ENCODE measurements around the gene CACNA1F. TPM values are rescaled to one million over a fixed set of nuclear protein-coding genes. Genes with fewer than 3 reads are reported as not detected.
A peak's percentile ranks its signal among the peaks of the same experiment; 100 is the strongest.

CACNA1F gene
- total and polyA plus RNA-seq, 9 of the 15 experiments (the other 6 are each of a cell fraction or from before 2014, with no cell fraction given), result under 0.01 to 0.41 (median 0.03) TPM; not detected in 3

GRCh38 chrX:49155243-49155899, 77.8 kb downstream of the CACNA1F start (continued):
- TF ChIP-seq, protein P1, sequence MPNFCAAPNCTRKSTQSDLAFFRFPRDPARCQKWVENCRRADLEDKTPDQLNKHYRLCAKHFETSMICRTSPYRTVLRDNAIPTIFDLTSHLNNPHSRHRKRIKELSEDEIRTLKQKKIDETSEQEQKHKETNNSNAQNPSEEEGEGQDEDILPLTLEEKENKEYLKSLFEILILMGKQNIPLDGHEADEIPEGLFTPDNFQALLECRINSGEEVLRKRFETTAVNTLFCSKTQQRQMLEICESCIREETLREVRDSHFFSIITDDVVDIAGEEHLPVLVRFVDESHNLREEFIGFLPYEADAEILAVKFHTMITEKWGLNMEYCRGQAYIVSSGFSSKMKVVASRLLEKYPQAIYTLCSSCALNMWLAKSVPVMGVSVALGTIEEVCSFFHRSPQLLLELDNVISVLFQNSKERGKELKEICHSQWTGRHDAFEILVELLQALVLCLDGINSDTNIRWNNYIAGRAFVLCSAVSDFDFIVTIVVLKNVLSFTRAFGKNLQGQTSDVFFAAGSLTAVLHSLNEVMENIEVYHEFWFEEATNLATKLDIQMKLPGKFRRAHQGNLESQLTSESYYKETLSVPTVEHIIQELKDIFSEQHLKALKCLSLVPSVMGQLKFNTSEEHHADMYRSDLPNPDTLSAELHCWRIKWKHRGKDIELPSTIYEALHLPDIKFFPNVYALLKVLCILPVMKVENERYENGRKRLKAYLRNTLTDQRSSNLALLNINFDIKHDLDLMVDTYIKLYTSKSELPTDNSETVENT (CRISPR knock-in tag; IDR thresholded peaks at IDR 0.05), result no peak
- TF ChIP-seq, protein P2, sequence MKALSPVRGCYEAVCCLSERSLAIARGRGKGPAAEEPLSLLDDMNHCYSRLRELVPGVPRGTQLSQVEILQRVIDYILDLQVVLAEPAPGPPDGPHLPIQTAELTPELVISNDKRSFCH (CRISPR knock-in tag; IDR thresholded peaks at IDR 0.05), result no peak
- TF ChIP-seq, protein P2 (tag; IDR thresholded peaks at IDR 0.05), result no peak
- TF ChIP-seq NFE2L1 (tag; IDR thresholded peaks at IDR 0.05; ENCODE audit: borderline replicate concordance, low read depth), result no peak
- no peak for TF ChIP-seq TAF1 (IDR thresholded peaks at IDR 0.05; ENCODE audit: control insufficient read depth, extremely low read depth, insufficient read depth, low read length, severe bottlenecking)
- TF ChIP-seq HMG20B (CRISPR knock-in tag; IDR thresholded peaks at IDR 0.05), result no peak
- no peak for TF ChIP-seq ZC3H4 (CRISPR knock-in tag; IDR thresholded peaks at IDR 0.05; ENCODE audit: borderline replicate concordance)
- no peak for TF ChIP-seq PURB (CRISPR knock-in tag; IDR thresholded peaks at IDR 0.05; ENCODE audit: low read depth)
- TF ChIP-seq ZNF717 (CRISPR knock-in tag; IDR thresholded peaks at IDR 0.05), result no peak
- TF ChIP-seq YBX1 (IDR thresholded peaks at IDR 0.05), result no peak
- TF ChIP-seq, protein P3, sequence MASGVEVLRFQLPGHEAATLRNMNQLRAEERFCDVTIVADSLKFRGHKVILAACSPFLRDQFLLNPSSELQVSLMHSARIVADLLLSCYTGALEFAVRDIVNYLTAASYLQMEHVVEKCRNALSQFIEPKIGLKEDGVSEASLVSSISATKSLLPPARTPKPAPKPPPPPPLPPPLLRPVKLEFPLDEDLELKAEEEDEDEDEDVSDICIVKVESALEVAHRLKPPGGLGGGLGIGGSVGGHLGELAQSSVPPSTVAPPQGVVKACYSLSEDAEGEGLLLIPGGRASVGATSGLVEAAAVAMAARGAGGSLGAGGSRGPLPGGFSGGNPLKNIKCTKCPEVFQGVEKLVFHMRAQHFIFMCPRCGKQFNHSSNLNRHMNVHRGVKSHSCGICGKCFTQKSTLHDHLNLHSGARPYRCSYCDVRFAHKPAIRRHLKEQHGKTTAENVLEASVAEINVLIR (CRISPR knock-in tag; IDR thresholded peaks at IDR 0.05), result no peak
- TF ChIP-seq DACH1 (IDR thresholded peaks at IDR 0.05; ENCODE audit: partially characterized antibody), result peak; percentile 64
- 0 out of 2 replicates have a peak, but pooled peaks have one; percentile 7 for TF ChIP-seq SP1 (CRISPR knock-in tag; IDR thresholded peaks at IDR 0.05)
- TF ChIP-seq MTA2 (IDR thresholded peaks at IDR 0.05; ENCODE audit: low read depth), result no peak
- TF ChIP-seq ZFP1 (CRISPR knock-in tag; IDR thresholded peaks at IDR 0.05), result no peak
- TF ChIP-seq ETV6 (IDR thresholded peaks at IDR 0.05; ENCODE audit: borderline replicate concordance in 1 of 2, low read depth in 2 of 2, low read length in 1 of 2), result no peak
- TF ChIP-seq ETV6 (CRISPR knock-in tag; IDR thresholded peaks at IDR 0.05; ENCODE audit: borderline replicate concordance), result no peak
- TF ChIP-seq MTA3 (IDR thresholded peaks at IDR 0.05; ENCODE audit: borderline replicate concordance), result no peak
- TF ChIP-seq, protein P4, sequence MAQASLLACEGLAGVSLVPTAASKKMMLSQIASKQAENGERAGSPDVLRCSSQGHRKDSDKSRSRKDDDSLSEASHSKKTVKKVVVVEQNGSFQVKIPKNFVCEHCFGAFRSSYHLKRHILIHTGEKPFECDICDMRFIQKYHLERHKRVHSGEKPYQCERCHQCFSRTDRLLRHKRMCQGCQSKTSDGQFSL (CRISPR knock-in tag; IDR thresholded peaks at IDR 0.05), result no peak
- TF ChIP-seq, protein P4 (tag; IDR thresholded peaks at IDR 0.05), result 0 out of 4 replicates have a peak, but pooled peaks of 1 of the 2 experiments have one; percentile 4
- peak; percentile 29 for TF ChIP-seq BRD9 (IDR thresholded peaks at IDR 0.05; ENCODE audit: low read depth, partially characterized antibody)
- TF ChIP-seq JUND (IDR thresholded peaks at IDR 0.05; ENCODE audit: borderline replicate concordance, low read depth, low read length), result no peak; the same call in 1 of the 2 replicates
- 0 out of 3 replicates have a peak, but pooled peaks have one; percentile 4 for TF ChIP-seq JUND (tag; IDR thresholded peaks at IDR 0.05; ENCODE audit: borderline replicate concordance, low read depth, low read length)
- no peak for TF ChIP-seq HIVEP1 (CRISPR knock-in tag; IDR thresholded peaks at IDR 0.05)
